ENCODE data around the gene NUDT2. TPM values are rescaled to one million over a fixed set of nuclear protein-coding genes. Genes with fewer than 3 reads are reported as not detected.
A peak's percentile ranks its signal among the peaks of the same experiment; 100 is the strongest.

Gene NUDT2
- polyA plus RNA-seq, 4 donors: 24.9 to 47.3 (median 31.5) TPM

- Histone ChIP-seq H3K27ac (ENCODE audit: low read depth in 1 of 3, low read length in 2 of 3) (peak overlapping the region; percentile 13 to 69 (median 36)), H3K4me1 (ENCODE audit: control insufficient read depth in 3 of 3, insufficient read depth in 2 of 3, low read depth in 1 of 3, low read length in 2 of 3) (peaks cover 0 to 17% (median 1%) of the 10 kb centered on the region in 3 donors), H3K4me3 (ENCODE audit: low read depth in 1 of 3, low read length in 3 of 3) (peak overlapping the region; percentile 50 to 81 (median 69)), H3K9me3 (ENCODE audit: control insufficient read depth in 2 of 2, insufficient read depth in 1 of 2, low read depth in 1 of 2, low read length in 1 of 2) (no peaks in the 10 kb centered on the region), H3K27me3 (ENCODE audit: control insufficient read depth in 3 of 3, insufficient read depth in 3 of 3, low read length in 3 of 3) (no peaks in the 10 kb centered on the region), H3K36me3 (ENCODE audit: control insufficient read depth in 3 of 3, insufficient read depth in 2 of 3, low read depth in 1 of 3, low read length in 3 of 3) (no peaks in the 10 kb centered on the region)
- DNase-seq (peak in 1 of 2 donors; percentile 11), FAIRE-seq (no peak)
- WGBS, 3 donors: 0 to 1% (median 0%) methylated on average over 11 of the region's 11 CpGs
Observed at GRCh38 chr9:34328500-34328986, 826 bp upstream of the NUDT2 start.

- no peaks in the 10 kb centered on the region for H3K27me3 ChIP-seq (ENCODE audit: control insufficient read depth in 3 of 3, insufficient read depth in 3 of 3, low read length in 3 of 3)
- no peak for FAIRE-seq
- H3K36me3 ChIP-seq (ENCODE audit: control insufficient read depth in 3 of 3, insufficient read depth in 2 of 3, low read depth in 1 of 3, low read length in 3 of 3): peaks cover 0 to 4% (median 0%) of the 10 kb centered on the region in 3 donors
- no peak overlapping the region for H3K4me3 ChIP-seq (ENCODE audit: low read depth in 1 of 3, low read length in 3 of 3)
- 76 to 81% (median 77%) methylated on average over 1 of the region's 1 CpG for WGBS, 3 donors
- DNase-seq: no peak
- peaks cover 0 to 17% (median 1%) of the 10 kb centered on the region in 3 donors for H3K4me1 ChIP-seq (ENCODE audit: control insufficient read depth in 3 of 3, insufficient read depth in 2 of 3, low read depth in 1 of 3, low read length in 2 of 3)
- H3K27ac ChIP-seq (ENCODE audit: low read depth in 1 of 3, low read length in 2 of 3): no peak overlapping the region
- no peaks in the 10 kb centered on the region for H3K9me3 ChIP-seq (ENCODE audit: control insufficient read depth in 2 of 2, insufficient read depth in 1 of 2, low read depth in 1 of 2, low read length in 1 of 2)
Observed at GRCh38 chr9:34331196-34331595, 1.8 kb downstream of the NUDT2 start.

GRCh38 chr9:34332076-34332964 lies 3.0 kb downstream of the NUDT2 start:
- no peak overlapping the region for H3K27ac ChIP-seq (ENCODE audit: low read depth in 1 of 3, low read length in 2 of 3)
- H3K36me3 ChIP-seq (ENCODE audit: control insufficient read depth in 3 of 3, insufficient read depth in 2 of 3, low read depth in 1 of 3, low read length in 3 of 3): peaks cover 0 to 7% (median 0%) of the 10 kb centered on the region in 3 donors
- 31 to 45% (median 34%) methylated on average over 7 of the region's 7 CpGs for WGBS, 3 donors
- no peaks in the 10 kb centered on the region for H3K27me3 ChIP-seq (ENCODE audit: control insufficient read depth in 3 of 3, insufficient read depth in 3 of 3, low read length in 3 of 3)
- FAIRE-seq (no peak), DNase-seq (peak; percentile 71 to 73)
- peaks cover 0 to 17% (median 1%) of the 10 kb centered on the region in 3 donors for H3K4me1 ChIP-seq (ENCODE audit: control insufficient read depth in 3 of 3, insufficient read depth in 2 of 3, low read depth in 1 of 3, low read length in 2 of 3)
- H3K4me3 ChIP-seq (ENCODE audit: low read depth in 1 of 3, low read length in 3 of 3): no peak overlapping the region
- no peaks in the 10 kb centered on the region for H3K9me3 ChIP-seq (ENCODE audit: control insufficient read depth in 2 of 2, insufficient read depth in 1 of 2, low read depth in 1 of 2, low read length in 1 of 2)

GRCh38 chr9:34333836-34334235 lies 4.5 kb downstream of the NUDT2 start:
- H3K4me1 ChIP-seq (ENCODE audit: control insufficient read depth in 3 of 3, insufficient read depth in 2 of 3, low read depth in 1 of 3, low read length in 2 of 3): peaks cover 0 to 10% (median 1%) of the 10 kb centered on the region in 3 donors
- H3K9me3 ChIP-seq (ENCODE audit: control insufficient read depth in 2 of 2, insufficient read depth in 1 of 2, low read depth in 1 of 2, low read length in 1 of 2): no peaks in the 10 kb centered on the region
- DNase-seq (no peak), FAIRE-seq (no peak)
- no peak overlapping the region for H3K4me3 ChIP-seq (ENCODE audit: low read depth in 1 of 3, low read length in 3 of 3)
- H3K36me3 ChIP-seq (ENCODE audit: control insufficient read depth in 3 of 3, insufficient read depth in 2 of 3, low read depth in 1 of 3, low read length in 3 of 3): peaks cover 0 to 16% (median 0%) of the 10 kb centered on the region in 3 donors
- H3K27ac ChIP-seq (ENCODE audit: low read depth in 1 of 3, low read length in 2 of 3): no peak overlapping the region
- no peaks in the 10 kb centered on the region for H3K27me3 ChIP-seq (ENCODE audit: control insufficient read depth in 3 of 3, insufficient read depth in 3 of 3, low read length in 3 of 3)
- WGBS, 3 donors: 72 to 75% (median 73%) methylated on average over 3 of the region's 3 CpGs

GRCh38 chr9:34334337-34334824 lies 5.0 kb downstream of the NUDT2 start:
- DNase-seq: no peak
- Histone ChIP-seq H3K9me3 (ENCODE audit: control insufficient read depth in 2 of 2, insufficient read depth in 1 of 2, low read depth in 1 of 2, low read length in 1 of 2) (no peaks in the 10 kb centered on the region), H3K27me3 (ENCODE audit: control insufficient read depth in 3 of 3, insufficient read depth in 3 of 3, low read length in 3 of 3) (no peaks in the 10 kb centered on the region), H3K4me3 (ENCODE audit: low read depth in 1 of 3, low read length in 3 of 3) (no peak overlapping the region), H3K27ac (ENCODE audit: low read depth in 1 of 3, low read length in 2 of 3) (no peak overlapping the region), H3K4me1 (ENCODE audit: control insufficient read depth in 3 of 3, insufficient read depth in 2 of 3, low read depth in 1 of 3, low read length in 2 of 3) (peaks cover 0 to 10% (median 1%) of the 10 kb centered on the region in 3 donors), H3K36me3 (ENCODE audit: control insufficient read depth in 3 of 3, insufficient read depth in 2 of 3, low read depth in 1 of 3, low read length in 3 of 3) (peaks cover 2 to 21% (median 2%) of the 10 kb centered on the region in 3 donors)
- no peak for FAIRE-seq
- 71% methylated on average over 1 of the region's 1 CpG for WGBS, 3 donors

GRCh38 chr9:34334916-34335315 lies 5.5 kb downstream of the NUDT2 start:
- FAIRE-seq: no peak
- Histone ChIP-seq H3K27ac (ENCODE audit: low read depth in 1 of 3, low read length in 2 of 3) (no peak overlapping the region), H3K4me3 (ENCODE audit: low read depth in 1 of 3, low read length in 3 of 3) (no peak overlapping the region), H3K4me1 (ENCODE audit: control insufficient read depth in 3 of 3, insufficient read depth in 2 of 3, low read depth in 1 of 3, low read length in 2 of 3) (peaks cover 0 to 10% (median 1%) of the 10 kb centered on the region in 3 donors), H3K27me3 (ENCODE audit: control insufficient read depth in 3 of 3, insufficient read depth in 3 of 3, low read length in 3 of 3) (no peaks in the 10 kb centered on the region), H3K9me3 (ENCODE audit: control insufficient read depth in 2 of 2, insufficient read depth in 1 of 2, low read depth in 1 of 2, low read length in 1 of 2) (no peaks in the 10 kb centered on the region), H3K36me3 (ENCODE audit: control insufficient read depth in 3 of 3, insufficient read depth in 2 of 3, low read depth in 1 of 3, low read length in 3 of 3) (peaks cover 2 to 27% (median 2%) of the 10 kb centered on the region in 3 donors)
- WGBS, 3 donors: 88 to 92% (median 92%) methylated on average over 2 of the region's 2 CpGs
- no peak for DNase-seq

- H3K36me3 ChIP-seq (ENCODE audit: control insufficient read depth in 3 of 3, insufficient read depth in 2 of 3, low read depth in 1 of 3, low read length in 3 of 3): peaks cover 2 to 31% (median 2%) of the 10 kb centered on the region in 3 donors
- FAIRE-seq: no peak
- WGBS, 3 donors: 80 to 88% (median 83%) methylated on average over 4 of the region's 4 CpGs
- no peak overlapping the region for H3K27ac ChIP-seq (ENCODE audit: low read depth in 1 of 3, low read length in 2 of 3)
- H3K4me1 ChIP-seq (ENCODE audit: control insufficient read depth in 3 of 3, insufficient read depth in 2 of 3, low read depth in 1 of 3, low read length in 2 of 3): peaks cover 0 to 9% (median 1%) of the 10 kb centered on the region in 3 donors
- H3K4me3 ChIP-seq (ENCODE audit: low read depth in 1 of 3, low read length in 3 of 3): no peak overlapping the region
- no peak for DNase-seq
- no peaks in the 10 kb centered on the region for H3K27me3 ChIP-seq (ENCODE audit: control insufficient read depth in 3 of 3, insufficient read depth in 3 of 3, low read length in 3 of 3)
- H3K9me3 ChIP-seq (ENCODE audit: control insufficient read depth in 2 of 2, insufficient read depth in 1 of 2, low read depth in 1 of 2, low read length in 1 of 2): no peaks in the 10 kb centered on the region
Observed at GRCh38 chr9:34335376-34335775, 6.0 kb downstream of the NUDT2 start.

- peaks cover 2 to 46% (median 8%) of the 10 kb centered on the region in 3 donors for H3K36me3 ChIP-seq (ENCODE audit: control insufficient read depth in 3 of 3, insufficient read depth in 2 of 3, low read depth in 1 of 3, low read length in 3 of 3)
- H3K27ac ChIP-seq (ENCODE audit: low read depth in 1 of 3, low read length in 2 of 3): no peak overlapping the region
- H3K27me3 ChIP-seq (ENCODE audit: control insufficient read depth in 3 of 3, insufficient read depth in 3 of 3, low read length in 3 of 3): no peaks in the 10 kb centered on the region
- peaks cover 0 to 17% (median 0%) of the 10 kb centered on the region in 3 donors for H3K4me1 ChIP-seq (ENCODE audit: control insufficient read depth in 3 of 3, insufficient read depth in 2 of 3, low read depth in 1 of 3, low read length in 2 of 3)
- no peak overlapping the region for H3K4me3 ChIP-seq (ENCODE audit: low read depth in 1 of 3, low read length in 3 of 3)
- FAIRE-seq (no peak), DNase-seq (no peak)
- WGBS, 3 donors: 71 to 96% (median 77%) methylated on average over 2 of the region's 2 CpGs
- no peaks in the 10 kb centered on the region for H3K9me3 ChIP-seq (ENCODE audit: control insufficient read depth in 2 of 2, insufficient read depth in 1 of 2, low read depth in 1 of 2, low read length in 1 of 2)
Observed at GRCh38 chr9:34337403-34337802, 8.0 kb downstream of the NUDT2 start.
